ENCODE results near the gene TSPAN18. TPM values are rescaled to one million over a fixed set of nuclear protein-coding genes. Genes with fewer than 3 reads are reported as not detected.

The TSPAN18 gene
- total and polyA plus RNA-seq, 10 of the 15 experiments (the other 5 are each of a cell fraction or from before 2014, with no cell fraction given), result 0.02 to 0.77 (median 0.13) TPM; not detected in 1

GRCh38 chr11:44750551-44751465 is 24.0 kb downstream of the TSPAN18 start:
- ChIA-PET POLR2A (no interaction called here), SMC1A (ENCODE audit: uncharacterized antibody, unreplicated experiment) (no interaction called here), RAD21 (ENCODE audit: unreplicated experiment) (no interaction called here), CTCF (no interaction called here)
- in situ Hi-C loops (cut with MboI) (no loop called here), intact Hi-C loops (cut with micrococcal nuclease; ENCODE audit: unreplicated experiment) (no loop called here)
- no peaks in the 10 kb centered on the region; the same call in 1 of the 2 replicates for H4K20me1 ChIP-seq (ENCODE audit: control insufficient read depth, insufficient read depth)
- no peaks in the 10 kb centered on the region for H3K4me1 ChIP-seq (ENCODE audit: control insufficient read depth, insufficient read depth, low read length)
- DNase-seq (ENCODE audit: low read depth, low spot score) (no peak), ATAC-seq (no peak), FAIRE-seq (no peak)
- peaks cover 0 to 1% of the 10 kb centered on the region in 2 experiments; a peak in 1 of 4 replicates for H3K27me3 ChIP-seq (replicated peaks in 1 of 2; ENCODE audit: control insufficient read depth in 2 of 2, insufficient read depth in 2 of 2, low read length in 1 of 2)
- 12% methylated on average over 7 of the region's 7 CpGs for WGBS (ENCODE audit: insufficient coverage, insufficient replicate concordance, low lambda C conversion rate, missing lambda C conversion rate)
- H3K4me2 ChIP-seq (ENCODE audit: control insufficient read depth, insufficient read depth), result no peak overlapping the region
- H3K9ac ChIP-seq (ENCODE audit: control insufficient read depth, insufficient read depth, low read length), result no peak overlapping the region
- no peaks in the 10 kb centered on the region for H3K36me3 ChIP-seq (ENCODE audit: control insufficient read depth in 2 of 2, insufficient read depth in 2 of 2, low read length in 1 of 2)
- H2AFZ ChIP-seq (ENCODE audit: control insufficient read depth, low read depth, low read length), result no peak overlapping the region
- H3K79me2 ChIP-seq (ENCODE audit: control insufficient read depth, insufficient read depth, low read length), result no peaks in the 10 kb centered on the region
- no peak overlapping the region for H3K4me3 ChIP-seq
- TF ChIP-seq RB1 (IDR thresholded peaks at IDR 0.05; ENCODE audit: borderline replicate concordance) (no peak), CEBPZ (IDR thresholded peaks at IDR 0.05; ENCODE audit: low read depth, low read length) (no peak), IRF3 (IDR thresholded peaks at IDR 0.05) (no peak), BRCA1 (IDR thresholded peaks at IDR 0.05; ENCODE audit: low read depth, low read length) (no peak)
- BruUV-seq (replicated peaks), result no TSS peak
- H3K9me3 ChIP-seq (replicated peaks; ENCODE audit: control insufficient read depth, insufficient read depth, low read length), result no peaks in the 10 kb centered on the region
- no peak overlapping the region for H3K27ac ChIP-seq (ENCODE audit: control insufficient read depth, insufficient read depth)
